Stimulated activated CD4-positive, alpha-beta T cell treated with anti-CD3 and anti-CD28 coated beads, Interleukin-4, amount 100 ng/mL, for 48 hours (primary cell): Measurements from ENCODE around the gene JPH3.

Source experiments
- DNase-seq, 2 donors: peaks; one replicate each; pipeline ENCODE4 v3.0.0-alpha.2; 2020; ENCODE audit warnings: low read depth in 2 of 2

Gene JPH3

DNA sequence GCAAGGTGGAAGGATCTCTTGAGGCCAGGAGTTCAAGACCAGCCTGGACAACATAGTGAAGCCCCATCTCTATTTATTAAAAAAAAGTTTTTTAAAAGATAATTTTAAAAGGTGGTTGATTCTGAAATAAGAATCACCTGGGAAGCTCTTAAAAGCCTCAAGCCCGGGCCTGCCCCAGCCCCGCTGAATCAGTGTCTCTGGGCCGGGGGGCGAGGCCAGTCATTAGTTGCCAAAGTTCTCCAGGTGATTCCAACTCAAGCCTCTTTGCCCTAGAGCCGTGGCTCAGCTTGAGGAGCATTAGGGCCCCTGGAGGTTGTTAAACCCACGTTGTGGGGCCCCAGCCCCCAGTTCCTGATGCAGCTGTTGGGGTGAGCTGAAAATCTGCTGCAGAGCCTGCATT lies 24.6 kb downstream of the JPH3 start:
- DNase-seq = no peak

DNA sequence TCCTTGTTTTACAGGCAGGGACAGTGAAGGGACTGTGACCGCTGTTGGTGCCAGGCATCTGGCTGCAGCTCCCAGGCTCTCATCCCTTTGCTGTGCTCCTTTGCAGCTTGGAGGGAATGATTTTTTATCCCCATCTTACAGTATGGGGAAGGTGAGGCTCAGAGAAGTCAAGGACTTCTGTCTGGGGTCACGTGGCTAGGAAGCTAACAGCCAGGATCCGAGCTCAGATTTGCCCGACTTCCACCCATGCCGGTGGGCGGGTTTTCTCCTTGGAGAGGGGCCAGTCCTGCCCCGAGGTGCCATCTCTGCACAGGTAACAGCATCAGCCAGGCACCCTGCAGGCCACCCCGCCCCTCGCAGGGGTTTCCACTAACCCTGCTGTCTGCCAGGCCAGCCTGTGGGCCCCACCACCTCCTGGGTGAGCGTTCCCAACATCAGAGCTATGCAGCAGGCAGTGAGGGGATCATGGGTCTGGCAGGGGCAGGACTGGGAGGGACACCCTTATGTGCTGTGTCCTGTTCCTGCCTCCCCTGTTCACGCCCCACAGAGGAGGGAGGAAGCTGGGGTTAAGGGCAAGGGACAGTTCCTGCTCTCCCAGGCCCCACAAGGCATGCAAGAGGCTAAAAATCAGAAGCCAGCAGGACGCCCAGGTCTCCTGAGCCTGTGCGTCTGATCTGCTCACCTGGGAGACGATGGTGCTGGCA lies 25.4 kb downstream of the JPH3 start:
- DNase-seq = no peak

DNA sequence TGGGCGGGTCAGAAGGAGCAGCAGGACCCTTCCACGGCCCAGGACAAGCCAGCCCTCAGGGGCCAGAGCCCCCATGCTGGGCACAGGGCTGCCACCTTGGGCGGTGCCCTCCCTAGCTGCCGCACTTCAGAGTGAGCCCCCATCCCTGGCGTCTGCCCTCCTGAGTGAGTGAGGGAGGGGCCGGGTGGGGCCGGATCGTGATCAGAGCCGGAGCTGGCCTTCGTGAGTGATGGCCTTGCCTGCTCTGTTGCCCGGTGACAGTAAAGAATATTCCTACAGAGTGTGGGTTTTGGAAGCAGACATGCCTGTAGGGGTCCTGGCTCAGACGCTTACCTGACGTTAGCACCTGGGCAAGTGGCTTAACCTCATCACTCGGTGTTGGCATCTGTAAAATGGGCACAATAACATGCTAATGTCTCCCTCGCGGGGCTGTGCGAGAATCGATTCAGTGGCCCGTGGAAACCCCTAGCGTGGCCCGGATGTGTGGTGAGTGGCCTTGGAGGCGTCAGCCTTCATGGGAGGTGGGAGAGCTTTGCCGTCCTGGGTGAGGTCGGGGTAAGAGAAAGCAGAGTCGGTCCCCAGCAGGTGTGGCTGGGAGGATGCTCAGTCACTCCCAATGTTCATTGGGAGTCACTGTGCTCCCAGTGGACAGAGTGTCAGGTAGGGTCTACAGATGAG lies 26.1 kb downstream of the JPH3 start:
- DNase-seq = no peak

DNA sequence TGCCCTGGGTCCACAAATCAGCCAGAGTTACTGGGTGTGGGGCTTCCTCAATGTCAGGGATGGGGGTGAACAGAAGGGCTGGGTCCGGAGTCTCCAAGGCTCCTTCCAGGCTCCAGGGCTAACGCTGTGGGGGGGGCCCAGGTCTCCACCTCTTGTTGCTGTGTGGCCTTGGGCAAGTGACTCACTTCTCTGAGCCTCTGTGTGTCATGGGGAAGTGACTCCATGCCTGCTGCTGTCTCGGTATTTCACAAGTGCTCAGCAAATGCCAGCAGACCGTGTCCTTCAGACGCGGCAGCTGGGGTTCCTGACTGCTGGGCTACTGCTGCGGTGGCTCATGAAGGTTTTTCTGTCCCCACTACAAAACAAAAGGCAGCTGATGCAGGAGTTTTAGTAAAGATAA lies 26.6 kb downstream of the JPH3 start:
- no peak for DNase-seq

DNA sequence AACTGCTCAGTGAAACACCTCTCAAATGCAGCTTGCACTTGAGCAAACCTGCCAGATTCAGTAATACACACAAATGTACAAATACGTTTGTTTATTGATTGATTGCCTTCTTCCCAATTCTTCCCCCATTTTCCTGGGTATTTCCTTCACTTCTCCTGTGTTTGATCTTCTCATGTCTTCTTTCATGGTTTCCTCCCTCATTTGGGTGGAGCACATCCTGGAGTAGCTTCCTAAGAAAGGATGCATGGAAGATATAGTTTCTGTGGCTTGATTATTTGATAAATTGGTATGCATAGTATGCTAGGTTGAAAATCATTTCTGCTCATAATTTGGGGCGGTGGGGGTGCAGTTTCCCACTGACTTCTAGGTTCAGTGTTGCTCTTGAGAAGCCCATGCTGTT lies 28.8 kb downstream of the JPH3 start:
- DNase-seq = no peak

DNA sequence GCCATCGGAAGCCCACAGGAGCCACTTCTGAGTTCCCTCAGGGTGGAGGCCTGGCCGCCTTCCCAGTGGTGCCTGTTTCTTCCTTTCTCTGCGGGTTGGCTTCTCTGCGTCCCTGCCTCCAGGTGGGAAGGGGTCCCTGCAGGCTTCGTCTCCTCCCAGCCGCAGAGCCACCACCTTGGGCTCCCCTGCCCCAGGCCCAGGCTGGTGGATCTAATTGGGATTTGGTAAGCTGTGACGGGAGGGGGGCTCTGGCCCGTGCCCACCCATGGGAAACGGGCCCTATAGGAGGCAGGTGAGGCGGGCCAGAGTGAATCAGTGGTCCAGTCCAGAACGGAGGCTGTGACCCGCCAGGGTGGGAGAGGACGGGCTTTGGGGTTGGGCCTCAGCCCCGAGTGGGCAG lies 32.1 kb downstream of the JPH3 start:
- no peak for DNase-seq

DNA sequence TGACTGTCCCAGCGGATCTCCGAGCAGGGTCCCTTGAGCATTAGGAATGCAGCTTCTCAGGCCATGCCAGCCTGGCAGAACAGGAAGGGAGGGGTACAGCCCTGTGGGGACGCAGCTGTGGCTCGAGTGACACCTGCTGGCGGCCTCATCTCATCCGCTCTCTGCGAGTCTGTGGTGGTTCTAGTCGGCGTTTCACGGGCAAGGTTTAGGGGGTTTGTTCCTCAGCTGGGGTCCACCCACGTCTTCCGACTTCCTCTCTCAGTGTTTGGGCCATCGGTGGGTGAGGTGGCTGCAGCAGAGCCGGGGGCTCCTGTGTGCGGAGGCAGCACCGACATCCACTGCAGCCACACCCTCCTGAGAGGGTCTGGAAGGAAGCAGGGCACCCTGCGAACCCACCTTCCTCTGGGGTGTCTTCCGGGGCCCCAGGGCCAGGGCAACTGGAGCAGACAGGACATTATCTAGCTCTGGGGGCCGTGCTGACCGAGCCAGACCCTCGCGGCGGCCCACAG lies 33.3 kb downstream of the JPH3 start:
- DNase-seq = peak; percentile 62 to 68

DNA sequence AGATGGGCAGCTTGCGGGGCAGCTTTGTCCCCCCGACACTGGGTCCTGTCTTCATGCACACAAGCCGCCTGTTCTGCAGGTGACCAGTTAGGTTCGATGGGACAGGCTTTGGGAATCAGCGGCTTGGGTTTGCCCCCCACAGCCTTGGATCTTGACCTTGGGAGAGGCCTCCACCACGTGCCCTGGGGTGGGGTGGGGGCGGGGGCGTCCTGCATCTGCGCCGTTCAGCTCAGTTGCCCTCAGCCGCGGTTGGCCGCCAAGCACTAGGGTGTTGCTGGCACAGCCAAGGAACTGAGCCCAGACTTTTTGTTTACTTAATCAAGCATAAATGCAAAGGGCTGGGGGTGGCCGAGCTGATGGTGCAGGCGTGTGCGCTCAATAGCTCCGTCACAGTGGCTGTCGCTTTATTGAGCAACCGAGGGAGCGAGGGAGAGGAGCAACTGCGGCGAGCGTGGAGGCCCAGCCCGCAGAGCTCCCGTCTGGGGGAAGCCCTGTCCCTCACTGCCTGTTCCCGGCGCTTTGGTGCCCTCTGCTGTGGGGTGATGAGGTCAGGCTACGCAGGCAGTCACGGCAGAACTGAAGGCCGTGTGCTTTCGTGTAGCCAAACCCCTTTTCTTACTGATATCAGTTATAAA lies 33.9 kb downstream of the JPH3 start:
- peak; percentile 83 to 84 for DNase-seq

DNA sequence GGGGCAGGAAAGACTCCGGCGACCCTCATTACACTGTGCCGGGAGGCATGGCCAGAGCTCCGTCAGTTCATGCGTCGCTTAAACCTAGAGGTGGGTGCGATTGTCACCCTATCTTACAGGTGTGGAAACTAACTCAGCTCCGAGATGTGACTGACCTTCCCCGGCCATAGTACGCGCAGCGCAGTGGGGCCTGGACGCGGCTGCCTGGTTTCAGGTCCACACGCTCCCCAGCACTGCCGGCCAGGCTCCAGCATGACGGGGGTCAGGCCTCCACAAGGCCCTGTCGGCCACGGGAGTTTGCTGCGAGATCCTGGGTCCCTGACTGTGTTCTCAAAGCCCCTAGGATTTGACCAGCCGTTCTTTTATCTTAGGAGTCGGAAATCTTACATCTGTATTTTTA lies 34.4 kb downstream of the JPH3 start:
- no peak for DNase-seq

DNA sequence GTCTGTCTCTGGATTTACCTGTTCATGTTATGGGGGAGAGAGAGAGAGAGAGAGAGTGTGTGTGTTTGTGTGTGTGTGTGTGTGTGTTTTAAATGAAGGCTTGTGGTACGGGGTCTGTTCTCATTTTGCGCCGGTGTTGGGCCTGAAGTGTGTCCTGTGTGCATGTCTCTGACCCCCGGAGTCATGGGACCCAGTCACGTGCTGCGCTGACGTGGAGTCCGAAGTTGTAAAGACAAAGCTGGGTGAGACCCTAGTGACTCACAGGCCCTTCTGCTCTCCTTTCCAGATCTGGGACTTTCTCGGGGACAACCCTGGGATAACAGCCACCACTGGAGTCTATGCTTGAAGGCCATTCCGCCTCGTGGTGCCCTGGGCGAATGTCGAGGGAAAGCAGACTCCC lies 35.0 kb downstream of the JPH3 start:
- DNase-seq = no peak

DNA sequence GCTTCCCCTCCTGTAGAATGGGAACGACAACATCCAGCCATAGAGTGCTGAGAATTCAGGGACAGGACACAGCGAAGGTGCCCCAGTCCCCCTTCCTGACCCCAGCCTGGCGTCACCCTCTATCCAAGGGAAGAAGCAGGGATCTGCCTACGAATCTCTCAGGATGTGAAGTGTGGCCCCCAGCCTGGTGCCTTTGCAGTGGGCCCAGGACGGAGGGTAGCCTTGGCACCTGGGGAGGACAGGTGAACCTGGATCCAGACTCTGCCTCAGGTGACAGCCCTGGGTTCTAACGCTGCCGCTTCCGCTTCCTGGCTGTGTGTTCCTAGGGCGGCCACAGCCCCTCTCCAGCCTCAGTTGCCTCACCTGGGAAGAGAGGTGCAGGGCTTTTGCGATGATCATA lies 36.4 kb downstream of the JPH3 start:
- DNase-seq = no peak

DNA sequence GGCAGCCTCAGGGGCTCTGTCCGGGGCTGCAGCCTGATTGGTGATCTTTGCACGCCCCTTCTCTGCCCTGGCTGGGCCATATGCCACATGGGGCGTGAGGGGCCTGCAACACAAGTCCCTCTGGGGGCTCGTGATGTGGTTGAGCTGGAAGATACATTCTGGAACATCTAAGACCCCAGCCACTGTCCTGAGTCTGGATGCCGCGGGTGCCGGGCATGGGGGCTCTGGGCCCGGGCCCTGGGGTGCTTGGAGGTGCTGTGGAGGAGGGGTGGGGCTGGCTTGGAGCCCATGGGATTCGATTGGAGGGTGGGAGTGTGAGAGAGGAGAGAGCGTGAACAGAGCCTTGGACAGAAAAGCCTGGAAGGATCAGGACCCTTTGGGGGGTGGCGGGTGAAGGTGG lies 39.4 kb downstream of the JPH3 start:
- no peak for DNase-seq

DNA sequence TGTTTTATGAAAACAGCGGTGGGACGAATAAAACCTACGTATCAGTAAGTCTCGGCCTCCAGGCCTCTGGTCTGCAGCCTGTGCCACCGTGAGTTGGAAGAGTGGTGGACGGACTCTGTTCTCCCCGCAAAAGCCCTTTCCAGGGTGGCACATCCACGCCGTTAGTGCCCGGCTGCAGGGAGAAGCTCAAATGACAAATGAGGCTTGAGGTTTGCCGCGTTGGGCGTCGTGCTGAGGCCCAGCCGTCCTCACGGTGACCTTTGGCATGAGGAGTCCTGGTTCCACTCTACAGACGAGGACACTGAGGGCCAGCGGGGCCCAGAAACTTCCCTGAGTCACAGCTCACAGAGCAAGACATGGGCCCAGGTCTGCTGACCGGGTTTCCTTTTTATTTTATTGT lies 40.2 kb downstream of the JPH3 start:
- no peak for DNase-seq

DNA sequence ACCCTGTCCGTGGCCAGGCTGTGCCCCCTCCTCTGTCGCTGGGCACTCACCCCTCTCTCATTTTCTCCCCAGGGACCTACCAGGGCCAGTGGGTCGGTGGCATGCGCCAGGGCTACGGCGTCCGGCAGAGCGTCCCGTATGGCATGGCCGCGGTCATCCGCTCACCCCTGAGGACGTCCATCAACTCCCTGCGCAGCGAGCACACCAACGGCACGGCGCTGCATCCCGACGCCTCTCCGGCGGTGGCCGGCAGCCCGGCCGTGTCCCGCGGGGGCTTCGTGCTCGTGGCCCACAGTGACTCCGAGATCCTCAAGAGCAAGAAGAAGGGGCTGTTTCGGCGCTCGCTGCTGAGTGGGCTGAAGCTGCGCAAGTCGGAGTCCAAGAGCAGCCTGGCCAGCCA lies 41.9 kb downstream of the JPH3 start:
- DNase-seq = no peak

DNA sequence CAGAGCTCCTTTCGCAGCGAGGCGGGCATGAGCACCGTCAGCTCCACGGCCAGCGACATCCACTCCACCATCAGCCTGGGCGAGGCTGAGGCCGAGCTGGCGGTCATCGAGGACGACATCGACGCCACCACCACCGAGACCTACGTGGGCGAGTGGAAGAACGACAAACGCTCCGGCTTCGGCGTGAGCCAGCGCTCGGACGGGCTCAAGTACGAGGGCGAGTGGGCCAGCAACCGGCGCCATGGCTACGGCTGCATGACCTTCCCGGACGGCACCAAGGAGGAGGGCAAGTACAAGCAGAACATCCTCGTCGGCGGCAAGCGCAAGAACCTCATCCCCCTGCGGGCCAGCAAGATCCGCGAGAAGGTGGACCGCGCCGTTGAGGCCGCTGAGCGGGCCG lies 42.3 kb downstream of the JPH3 start:
- no peak for DNase-seq

DNA sequence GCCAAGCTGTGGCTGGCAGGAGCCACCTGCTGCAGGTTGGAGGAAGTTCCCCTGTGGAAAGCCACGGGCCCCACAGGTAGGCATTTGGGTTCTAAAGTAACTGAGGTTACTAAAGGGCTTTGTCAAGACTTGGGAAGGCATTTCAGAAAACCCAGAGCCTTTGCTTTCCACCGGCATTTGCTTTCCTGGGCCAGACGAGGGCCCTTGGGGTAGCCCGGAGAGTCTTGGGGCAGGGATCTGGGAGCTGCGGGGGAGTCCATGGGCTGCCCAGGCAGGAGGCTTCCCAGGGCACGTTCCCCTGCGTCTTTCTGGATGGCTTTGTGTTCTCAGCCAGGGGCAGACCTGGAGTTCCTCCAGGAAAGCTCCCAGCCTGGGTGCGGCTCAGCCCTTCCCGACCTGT lies 43.5 kb downstream of the JPH3 start:
- DNase-seq = no peak

DNA sequence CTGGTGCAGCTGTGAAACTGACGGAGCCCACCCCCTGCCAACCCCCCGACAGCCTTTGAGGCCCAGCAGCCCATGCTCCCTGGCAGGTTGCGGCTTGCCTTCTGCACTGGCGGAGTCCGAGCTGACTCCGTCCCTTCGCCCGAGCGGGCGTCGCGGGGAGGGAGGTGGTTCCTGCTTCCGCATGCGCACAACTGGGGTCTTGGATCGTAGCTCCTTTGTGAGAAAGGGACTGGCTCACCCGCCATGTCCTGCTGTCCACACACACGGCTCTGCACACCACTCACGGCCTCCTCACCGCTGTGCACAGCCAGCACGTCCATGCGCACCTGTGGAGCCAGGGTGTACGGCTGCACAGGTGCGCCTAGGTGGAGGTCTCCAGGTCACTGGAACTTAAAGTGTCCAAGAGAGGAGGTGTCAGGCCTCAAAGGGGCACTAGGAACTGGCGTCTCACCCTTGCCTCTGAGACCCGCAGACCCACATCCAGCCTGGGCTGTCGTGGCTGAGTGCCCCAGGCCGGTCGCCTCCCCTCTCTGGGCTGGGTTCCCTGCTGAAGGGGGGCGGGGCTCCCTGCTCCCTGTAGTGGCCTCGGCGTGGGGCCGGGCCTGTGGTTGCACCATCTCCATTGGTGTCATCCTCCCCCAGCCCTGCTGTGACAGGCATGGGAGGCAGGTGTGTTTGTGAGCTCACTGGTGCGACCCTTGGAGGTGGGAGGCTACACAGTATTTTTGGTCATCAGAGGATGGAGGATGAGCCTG lies 45.3 kb downstream of the JPH3 start:
- DNase-seq = no peak

DNA sequence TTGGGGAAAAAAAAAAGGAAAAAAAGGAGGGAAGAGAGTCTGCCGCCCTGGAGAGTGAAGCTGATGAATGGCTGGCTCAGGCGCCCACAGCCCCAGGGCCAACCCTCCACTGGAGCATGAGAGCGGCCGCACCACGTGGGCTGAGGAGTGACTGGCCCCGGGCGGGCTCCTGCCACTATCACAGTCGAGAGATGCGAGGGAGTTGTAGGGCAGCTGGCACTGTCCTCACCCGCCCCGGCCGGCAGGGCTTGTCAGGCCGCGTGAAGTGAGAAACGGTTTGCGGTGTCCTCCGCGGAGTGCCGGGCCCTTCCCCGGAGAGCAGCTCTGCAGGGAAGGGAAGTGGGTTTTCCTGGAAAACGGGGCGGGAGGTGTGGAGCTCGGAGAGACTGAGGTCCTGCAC lies 45.9 kb downstream of the JPH3 start:
- no peak for DNase-seq

DNA sequence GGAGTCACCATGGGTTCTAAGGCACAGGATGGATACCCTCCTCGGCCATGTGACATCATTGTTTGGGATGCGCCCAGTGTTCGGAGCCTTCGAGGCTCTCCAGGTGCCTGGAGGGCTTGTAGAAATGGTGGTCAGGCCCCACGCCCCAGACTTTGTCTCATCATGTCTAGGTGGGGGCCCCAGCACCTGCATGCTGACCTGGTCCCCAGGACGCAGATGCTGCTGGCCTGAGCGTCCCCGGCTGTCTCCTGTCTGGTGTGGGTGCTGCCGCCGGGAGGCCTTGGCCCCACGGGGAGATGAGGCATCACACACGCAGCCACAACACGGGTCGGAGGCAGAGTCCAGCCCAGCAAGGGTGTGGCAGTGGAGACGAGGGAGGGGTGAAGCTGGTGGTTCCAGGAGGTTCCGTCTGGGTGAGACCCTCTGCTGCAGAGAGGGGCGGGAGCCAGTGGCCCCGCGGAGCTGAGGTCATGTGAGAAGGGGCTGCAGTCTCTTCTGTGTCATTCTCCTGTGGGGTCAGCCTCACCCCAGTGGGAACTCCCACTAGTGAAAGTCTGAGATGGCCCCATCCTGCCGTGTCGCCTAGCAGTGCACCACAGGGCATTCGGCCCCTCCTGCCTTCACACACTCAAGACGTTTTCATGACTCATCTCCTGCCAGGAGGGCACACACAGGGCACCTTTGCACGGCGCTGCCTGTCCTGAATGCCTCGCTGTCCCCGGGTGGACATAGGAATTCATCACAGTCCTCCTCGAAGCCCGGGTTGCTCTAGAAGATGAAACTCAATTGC lies 46.6 kb downstream of the JPH3 start:
- no peak for DNase-seq

DNA sequence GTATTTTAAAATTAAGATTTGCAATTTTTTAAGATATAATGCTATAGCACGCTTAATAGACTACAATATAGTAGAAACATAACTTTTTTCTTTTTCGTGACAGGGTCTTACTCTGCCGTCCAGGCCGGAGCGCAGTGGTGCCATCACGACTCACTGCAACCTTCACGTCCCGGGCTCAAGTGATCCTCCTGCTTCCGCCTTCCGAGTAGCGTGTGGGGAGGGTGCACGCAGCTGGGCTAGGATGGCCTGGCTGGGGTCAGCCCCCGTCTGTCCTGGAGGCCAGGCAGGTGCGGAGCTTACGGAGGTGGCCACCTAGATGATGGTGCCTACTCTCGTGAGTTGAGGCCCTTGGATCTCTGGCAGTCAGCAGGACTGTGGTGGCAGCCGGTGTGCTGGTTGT lies 50.1 kb downstream of the JPH3 start:
- DNase-seq = no peak

DNA sequence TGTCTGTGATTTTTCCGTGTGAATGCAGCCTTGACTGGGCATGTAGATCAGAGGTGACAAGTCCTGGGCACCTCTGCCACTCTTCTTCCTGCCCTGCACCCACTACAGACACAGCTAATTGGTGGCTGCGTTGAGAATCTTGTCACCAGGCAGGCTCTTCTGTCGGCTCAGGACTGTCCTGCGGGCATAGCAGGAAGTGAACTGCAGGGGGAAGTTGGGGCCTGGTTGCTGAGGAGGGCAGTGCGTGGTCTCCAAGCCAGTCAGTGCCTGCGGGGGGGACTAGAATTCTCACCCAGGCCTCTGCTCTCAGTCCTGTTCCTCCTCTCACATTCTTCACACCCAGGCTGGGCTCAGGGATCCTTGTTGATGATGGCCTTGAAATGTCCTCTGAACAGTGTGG lies 50.5 kb downstream of the JPH3 start:
- no peak for DNase-seq

DNA sequence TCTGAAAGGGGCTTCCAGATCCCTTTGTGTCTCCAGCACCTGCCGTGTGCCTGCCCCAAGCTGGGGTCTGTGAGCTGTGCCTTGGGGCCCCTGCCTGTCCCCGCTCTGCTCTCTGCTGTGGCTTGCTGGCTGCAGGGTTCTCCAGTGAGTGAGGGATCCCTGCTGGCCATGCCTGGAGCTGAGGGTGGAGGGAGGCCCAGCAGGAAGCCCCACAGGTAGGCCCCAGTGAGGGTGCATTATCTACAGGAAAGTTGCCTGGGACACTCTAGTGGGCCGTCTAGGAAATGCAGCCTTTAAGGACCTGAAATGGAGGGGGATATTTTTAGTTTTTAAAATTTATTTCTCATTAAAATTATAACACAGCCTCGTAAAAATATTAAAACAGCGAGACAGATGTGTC lies 50.9 kb downstream of the JPH3 start:
- no peak for DNase-seq
